ENCODE results near the gene KRT39. TPM values are rescaled to one million over a fixed set of nuclear protein-coding genes. Genes with fewer than 3 reads are reported as not detected.

The KRT39 gene
- total RNA-seq, 1 experiment from 2014 or later, result not detected

DNA sequence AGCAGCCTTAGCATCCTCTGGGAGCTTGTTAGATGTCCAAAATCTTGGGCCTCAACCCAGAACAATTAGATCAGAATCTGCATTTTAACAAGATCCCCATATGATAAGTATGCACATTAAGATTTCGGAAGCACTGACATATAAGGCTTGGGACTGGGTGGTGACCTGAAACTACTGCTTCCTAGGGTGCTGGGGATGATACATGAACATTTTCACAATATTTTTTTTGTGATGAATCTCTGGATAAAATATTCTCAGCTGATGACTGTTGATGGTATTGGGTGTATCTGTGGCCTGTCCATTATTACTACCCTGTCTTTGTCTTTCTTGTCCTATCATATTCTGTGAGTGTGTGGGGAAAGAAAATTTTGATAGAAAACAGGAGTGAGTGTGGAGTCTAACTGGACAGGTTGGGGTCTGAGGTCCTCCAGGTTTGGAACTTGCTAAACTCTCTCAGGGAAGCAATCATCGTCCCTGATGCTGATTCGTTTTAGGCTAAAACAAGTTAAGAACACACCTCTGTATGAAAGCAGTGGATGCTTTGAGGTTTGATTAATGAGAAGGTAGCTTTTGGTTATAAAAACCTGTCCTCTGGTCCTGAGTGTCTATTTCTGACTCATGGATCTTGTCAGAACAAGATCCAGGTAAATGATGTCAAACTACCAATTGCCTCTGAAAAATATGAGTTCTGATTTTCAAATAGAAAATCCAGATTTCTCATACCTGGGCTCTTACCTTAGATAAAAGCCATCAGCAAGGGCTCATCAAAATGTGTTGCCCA lies 52.5 kb downstream of the KRT39 start:
- H3K27ac ChIP-seq (ENCODE audit: low read depth, low read length, poor library complexity, severe bottlenecking), result no peak overlapping the region
- H3K9me3 ChIP-seq (ENCODE audit: low read depth, low read length, poor library complexity, severe bottlenecking), result no peaks in the 10 kb centered on the region
- intact Hi-C loops (cut with micrococcal nuclease; ENCODE audit: unreplicated experiment), result no loop called here
- ChIA-PET CTCF (no interaction called here), POLR2A (ENCODE audit: low non-redundant PET) (no interaction called here)
- DNase-seq (ENCODE audit: low spot score), result no peak
- no peak overlapping the region for H3K4me3 ChIP-seq (ENCODE audit: low read depth, low read length, poor library complexity, severe bottlenecking)
- peaks cover 18% of the 10 kb centered on the region for H3K4me1 ChIP-seq (ENCODE audit: insufficient read depth, low read length, poor library complexity, severe bottlenecking)
- TF ChIP-seq, protein P1, sequence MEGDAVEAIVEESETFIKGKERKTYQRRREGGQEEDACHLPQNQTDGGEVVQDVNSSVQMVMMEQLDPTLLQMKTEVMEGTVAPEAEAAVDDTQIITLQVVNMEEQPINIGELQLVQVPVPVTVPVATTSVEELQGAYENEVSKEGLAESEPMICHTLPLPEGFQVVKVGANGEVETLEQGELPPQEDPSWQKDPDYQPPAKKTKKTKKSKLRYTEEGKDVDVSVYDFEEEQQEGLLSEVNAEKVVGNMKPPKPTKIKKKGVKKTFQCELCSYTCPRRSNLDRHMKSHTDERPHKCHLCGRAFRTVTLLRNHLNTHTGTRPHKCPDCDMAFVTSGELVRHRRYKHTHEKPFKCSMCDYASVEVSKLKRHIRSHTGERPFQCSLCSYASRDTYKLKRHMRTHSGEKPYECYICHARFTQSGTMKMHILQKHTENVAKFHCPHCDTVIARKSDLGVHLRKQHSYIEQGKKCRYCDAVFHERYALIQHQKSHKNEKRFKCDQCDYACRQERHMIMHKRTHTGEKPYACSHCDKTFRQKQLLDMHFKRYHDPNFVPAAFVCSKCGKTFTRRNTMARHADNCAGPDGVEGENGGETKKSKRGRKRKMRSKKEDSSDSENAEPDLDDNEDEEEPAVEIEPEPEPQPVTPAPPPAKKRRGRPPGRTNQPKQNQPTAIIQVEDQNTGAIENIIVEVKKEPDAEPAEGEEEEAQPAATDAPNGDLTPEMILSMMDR (conservative IDR thresholded peaks at IDR 0.05; ENCODE audit: low read depth, low read length), result no peak
- no TSS peak for BruUV-seq (replicated peaks)
- no peaks in the 10 kb centered on the region for H3K27me3 ChIP-seq (replicated peaks; ENCODE audit: insufficient read depth, low read depth, low read length, poor library complexity)
- H3K36me3 ChIP-seq (ENCODE audit: insufficient read depth, low read length, poor library complexity, severe bottlenecking), result no peaks in the 10 kb centered on the region

DNA sequence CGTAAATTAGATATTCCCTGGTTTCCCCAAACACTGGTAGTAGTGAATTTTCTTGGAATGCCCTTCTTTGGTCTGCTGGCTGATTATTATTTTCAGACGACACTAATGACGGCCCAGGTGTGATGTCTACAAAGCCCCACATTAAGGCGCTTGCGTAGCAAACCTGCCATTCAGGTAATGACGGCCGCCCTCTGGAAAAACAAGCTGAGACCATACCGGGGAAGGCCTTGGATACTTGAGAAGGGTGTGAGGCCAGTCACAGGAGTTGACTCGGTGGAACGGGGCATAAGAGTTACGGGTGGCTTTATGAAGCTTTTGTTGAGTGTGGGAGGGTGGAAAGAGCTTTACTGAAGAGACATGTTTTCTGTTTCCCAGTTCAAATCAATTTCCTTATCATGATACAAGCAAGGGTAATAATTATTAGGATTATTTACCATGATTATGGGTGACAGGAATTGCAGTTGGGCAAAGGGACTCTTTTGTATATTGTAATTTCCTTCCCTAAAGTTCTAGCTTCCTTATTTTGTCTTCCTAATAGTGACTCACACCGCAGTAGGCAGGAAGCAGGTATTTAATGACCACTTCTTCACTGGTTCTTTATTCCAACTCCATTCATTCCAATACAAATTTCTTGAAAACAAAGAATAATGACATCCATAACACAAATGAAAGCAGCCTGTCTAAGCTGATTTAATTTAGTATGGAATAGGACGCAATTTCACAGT lies 54.1 kb downstream of the KRT39 start:
- TF ChIP-seq, protein P1 (conservative IDR thresholded peaks at IDR 0.05; ENCODE audit: low read depth, low read length), result no peak
- TF ChIP-seq EZH2 (IDR thresholded peaks at IDR 0.05; ENCODE audit: borderline replicate concordance, low read depth, low read length, poor library complexity, severe bottlenecking), result no peak
- ChIA-PET CTCF (no interaction called here), POLR2A (ENCODE audit: low non-redundant PET) (interaction anchor here (0.7 kb wide), 1 partner anchor 1547 kb away, joined by 10 read pairs; no protein-coding TSS in a partner anchor)
- DNase-seq (ENCODE audit: low spot score), result no peak
- no TSS peak for BruUV-seq (replicated peaks)
- no peaks in the 10 kb centered on the region for H3K36me3 ChIP-seq (ENCODE audit: insufficient read depth, low read length, poor library complexity, severe bottlenecking)
- H3K9me3 ChIP-seq (ENCODE audit: low read depth, low read length, poor library complexity, severe bottlenecking), result no peaks in the 10 kb centered on the region
- peaks cover 31% of the 10 kb centered on the region for H3K4me1 ChIP-seq (ENCODE audit: insufficient read depth, low read length, poor library complexity, severe bottlenecking)
- intact Hi-C loops (cut with micrococcal nuclease; ENCODE audit: unreplicated experiment), result no loop called here
- H3K4me3 ChIP-seq (ENCODE audit: low read depth, low read length, poor library complexity, severe bottlenecking), result no peak overlapping the region
- H3K27me3 ChIP-seq (replicated peaks; ENCODE audit: insufficient read depth, low read depth, low read length, poor library complexity), result no peaks in the 10 kb centered on the region
- peak overlapping the region; percentile 23 for H3K27ac ChIP-seq (ENCODE audit: low read depth, low read length, poor library complexity, severe bottlenecking)

DNA sequence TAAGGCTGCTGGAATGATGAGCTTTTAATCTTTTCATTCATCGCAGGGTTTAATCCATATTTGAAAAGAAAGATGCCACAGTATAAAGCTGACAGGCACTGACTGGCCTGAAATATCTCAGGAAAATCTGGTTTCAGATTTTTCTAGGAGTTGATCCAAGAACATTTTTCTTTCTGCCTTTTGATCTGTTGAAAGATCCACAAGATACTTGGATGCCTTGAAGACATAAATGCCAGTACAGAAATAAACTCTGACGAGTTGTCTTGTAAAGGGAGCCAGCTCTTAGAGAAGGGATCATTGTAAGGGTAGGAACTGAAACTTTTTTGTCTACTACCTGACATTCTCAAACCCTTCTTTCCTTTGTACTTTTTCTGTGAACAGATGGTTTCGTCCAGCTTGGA lies 56.3 kb downstream of the KRT39 start:
- CTCF ChIA-PET, result no interaction called here
- intact Hi-C loops (cut with micrococcal nuclease; ENCODE audit: unreplicated experiment), result loop anchor here (2.0 kb wide), 1 partner anchor 586 kb away; no protein-coding TSS in a partner anchor
- TF ChIP-seq, protein P1 (conservative IDR thresholded peaks at IDR 0.05; ENCODE audit: low read depth, low read length), result no peak

More for the DNA sequence above, 56.3 kb downstream of the KRT39 start:
- H3K4me1 ChIP-seq (ENCODE audit: insufficient read depth, low read length, poor library complexity, severe bottlenecking), result peaks cover 32% of the 10 kb centered on the region
- H3K36me3 ChIP-seq (ENCODE audit: insufficient read depth, low read length, poor library complexity, severe bottlenecking), result no peaks in the 10 kb centered on the region
- DNase-seq (ENCODE audit: low spot score), result no peak
- no peaks in the 10 kb centered on the region for H3K9me3 ChIP-seq (ENCODE audit: low read depth, low read length, poor library complexity, severe bottlenecking)
- no peak overlapping the region for H3K4me3 ChIP-seq (ENCODE audit: low read depth, low read length, poor library complexity, severe bottlenecking)
- POLR2A ChIA-PET (ENCODE audit: low non-redundant PET), result interaction anchor here (0.5 to 0.6 kb wide), 2 partner anchors 237 to 578 kb away, joined by 4 read pairs; no protein-coding TSS in a partner anchor
- peak overlapping the region; percentile 87 for H3K27ac ChIP-seq (ENCODE audit: low read depth, low read length, poor library complexity, severe bottlenecking)
- no TSS peak for BruUV-seq (replicated peaks)
- no peaks in the 10 kb centered on the region for H3K27me3 ChIP-seq (replicated peaks; ENCODE audit: insufficient read depth, low read depth, low read length, poor library complexity)

Measured in A673 (cell line).